ENCODE data around the gene RSPO1. TPM values are rescaled to one million over a fixed set of nuclear protein-coding genes. Genes with fewer than 3 reads are reported as not detected.

The RSPO1 gene
- total and polyA plus RNA-seq, 10 of the 15 experiments (the other 5 are each of a cell fraction or from before 2014, with no cell fraction given), result not detected

DNA sequence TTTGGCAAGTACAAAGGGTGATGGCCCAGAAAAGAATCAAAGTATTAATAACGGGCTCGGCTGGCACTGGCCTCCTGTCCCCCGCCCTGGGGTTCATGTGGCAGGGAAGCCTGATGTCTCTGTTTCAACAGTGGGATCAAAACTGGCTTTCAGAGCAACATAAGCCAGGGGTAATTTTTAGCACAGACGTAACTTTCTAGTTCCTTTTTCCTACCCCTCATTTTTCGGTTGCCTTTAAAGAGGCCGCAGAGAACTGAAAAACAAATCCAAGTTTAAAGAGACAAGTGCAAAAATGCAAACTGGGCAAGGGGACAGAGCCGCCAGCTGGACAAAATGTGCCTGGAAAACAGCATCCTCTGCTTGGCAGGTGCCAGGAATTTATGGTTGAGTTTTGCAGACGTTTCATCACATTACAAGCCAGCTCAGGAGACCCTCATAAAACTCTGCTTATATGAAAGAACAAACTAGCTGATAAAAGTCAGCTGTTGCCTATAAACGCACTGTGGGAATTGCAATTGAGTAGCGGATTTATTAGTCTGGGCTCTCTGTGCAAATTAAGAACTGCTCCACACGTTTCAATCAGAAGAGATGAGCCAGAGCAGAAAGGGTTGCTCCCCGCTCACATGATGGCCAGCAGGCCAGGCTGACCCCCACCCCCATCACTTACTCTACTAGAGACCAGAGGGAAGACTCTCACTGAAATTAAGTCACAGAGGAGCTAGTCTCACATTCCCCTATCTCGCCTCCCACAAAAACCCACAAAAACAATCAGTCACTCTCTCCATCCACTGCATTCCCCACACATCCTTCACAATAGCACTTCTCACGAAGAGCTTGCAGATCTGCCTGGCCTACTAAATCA lies 41.8 kb upstream of the RSPO1 start (continued):
- TF ChIP-seq ZBTB33 (IDR thresholded peaks at IDR 0.05), result no peak
- TF ChIP-seq EZH2 (IDR thresholded peaks at IDR 0.05; ENCODE audit: borderline replicate concordance, control insufficient read depth, low read depth, low read length), result no peak
- no peak for TF ChIP-seq RAD51 (IDR thresholded peaks at IDR 0.05)
- TF ChIP-seq, protein P1, sequence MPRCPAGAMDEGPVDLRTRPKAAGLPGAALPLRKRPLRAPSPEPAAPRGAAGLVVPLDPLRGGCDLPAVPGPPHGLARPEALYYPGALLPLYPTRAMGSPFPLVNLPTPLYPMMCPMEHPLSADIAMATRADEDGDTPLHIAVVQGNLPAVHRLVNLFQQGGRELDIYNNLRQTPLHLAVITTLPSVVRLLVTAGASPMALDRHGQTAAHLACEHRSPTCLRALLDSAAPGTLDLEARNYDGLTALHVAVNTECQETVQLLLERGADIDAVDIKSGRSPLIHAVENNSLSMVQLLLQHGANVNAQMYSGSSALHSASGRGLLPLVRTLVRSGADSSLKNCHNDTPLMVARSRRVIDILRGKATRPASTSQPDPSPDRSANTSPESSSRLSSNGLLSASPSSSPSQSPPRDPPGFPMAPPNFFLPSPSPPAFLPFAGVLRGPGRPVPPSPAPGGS (IDR thresholded peaks at IDR 0.05; ENCODE audit: borderline replicate concordance, insufficient read depth, low read depth, low read length, poor library complexity, severe bottlenecking), result no peak
- no peak for TF ChIP-seq ZBTB11 (CRISPR knock-in tag; IDR thresholded peaks at IDR 0.05)
- TF ChIP-seq, protein P2, sequence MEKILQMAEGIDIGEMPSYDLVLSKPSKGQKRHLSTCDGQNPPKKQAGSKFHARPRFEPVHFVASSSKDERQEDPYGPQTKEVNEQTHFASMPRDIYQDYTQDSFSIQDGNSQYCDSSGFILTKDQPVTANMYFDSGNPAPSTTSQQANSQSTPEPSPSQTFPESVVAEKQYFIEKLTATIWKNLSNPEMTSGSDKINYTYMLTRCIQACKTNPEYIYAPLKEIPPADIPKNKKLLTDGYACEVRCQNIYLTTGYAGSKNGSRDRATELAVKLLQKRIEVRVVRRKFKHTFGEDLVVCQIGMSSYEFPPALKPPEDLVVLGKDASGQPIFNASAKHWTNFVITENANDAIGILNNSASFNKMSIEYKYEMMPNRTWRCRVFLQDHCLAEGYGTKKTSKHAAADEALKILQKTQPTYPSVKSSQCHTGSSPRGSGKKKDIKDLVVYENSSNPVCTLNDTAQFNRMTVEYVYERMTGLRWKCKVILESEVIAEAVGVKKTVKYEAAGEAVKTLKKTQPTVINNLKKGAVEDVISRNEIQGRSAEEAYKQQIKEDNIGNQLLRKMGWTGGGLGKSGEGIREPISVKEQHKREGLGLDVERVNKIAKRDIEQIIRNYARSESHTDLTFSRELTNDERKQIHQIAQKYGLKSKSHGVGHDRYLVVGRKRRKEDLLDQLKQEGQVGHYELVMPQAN (conservative IDR thresholded peaks at IDR 0.05), result no peak
- 0 out of 2 replicates have a peak, but pooled peaks have one; percentile 14 for TF ChIP-seq CREM (IDR thresholded peaks at IDR 0.05; ENCODE audit: low read depth)
- TF ChIP-seq YBX1 (IDR thresholded peaks at IDR 0.05), result no peak
- TF ChIP-seq IKZF1 (conservative IDR thresholded peaks at IDR 0.05), result peak; percentile 58; the same call in 1 of the 2 replicates
- TF ChIP-seq SMC3 (IDR thresholded peaks at IDR 0.05; ENCODE audit: borderline replicate concordance, low read length), result peak; percentile 18; the same call in 1 of the 2 replicates
- TF ChIP-seq SUZ12 (IDR thresholded peaks at IDR 0.05; ENCODE audit: unreplicated experiment), result no peak
- TF ChIP-seq YY1 (IDR thresholded peaks at IDR 0.05; ENCODE audit: low read depth, low read length), result no peak
- peak in 1 of 2 experiments; percentile 44; a peak in 1 of 4 replicates for TF ChIP-seq EP300 (IDR thresholded peaks at IDR 0.05; ENCODE audit: borderline replicate concordance in 1 of 2, control insufficient read depth in 1 of 2, low read depth in 2 of 2, low read length in 2 of 2)
- 0 out of 2 replicates have a peak, but pooled peaks have one; percentile 27 for TF ChIP-seq TBL1XR1 (IDR thresholded peaks at IDR 0.05; ENCODE audit: low read depth, low read length)
- peak; percentile 45; the same call in 1 of the 2 replicates for TF ChIP-seq EED (IDR thresholded peaks at IDR 0.05; ENCODE audit: low read depth)
- no peak for TF ChIP-seq RFX5 (IDR thresholded peaks at IDR 0.05; ENCODE audit: low read depth, low read length)
